Neuronal stem cell (in vitro differentiated cells): ENCODE data around the gene ATG16L2.
A peak's percentile ranks its signal among the peaks of the same experiment; 100 is the strongest.

Source experiments
- DNase-seq: peaks from one replicate; pipeline ENCODE4 v3.0.0-alpha.2; 2013; ENCODE audit warnings: low spot score
- H2AFZ ChIP-seq: one replicate; pipeline ENCODE4 v1.6.1; 2013; ENCODE audit warnings: mild to moderate bottlenecking, low read length, inconsistent platforms
- H2AK5ac ChIP-seq: 2 replicates; pipeline ENCODE4 v1.6.1; 2013; ENCODE audit warnings: low read depth, mild to moderate bottlenecking, inconsistent platforms, low read length, moderate library complexity, mixed read lengths
- H2BK120ac ChIP-seq: 2 replicates; pipeline ENCODE4 v1.6.1; 2013; ENCODE audit warnings: low read depth, mild to moderate bottlenecking, inconsistent platforms, low read length, moderate library complexity, mixed read lengths
- H2BK12ac ChIP-seq: one replicate; pipeline ENCODE4 v1.6.1; 2013; ENCODE audit warnings: low read length, inconsistent platforms
- H2BK15ac ChIP-seq: 2 replicates; pipeline ENCODE4 v1.6.1; 2013; ENCODE audit warnings: mild to moderate bottlenecking, low read length, inconsistent platforms, mixed read lengths
- H2BK5ac ChIP-seq: one replicate; pipeline ENCODE4 v1.6.1; 2013; ENCODE audit warnings: inconsistent platforms, mild to moderate bottlenecking, low read length, moderate library complexity
- H3K14ac ChIP-seq: one replicate; pipeline ENCODE4 v1.6.1; 2013; ENCODE audit warnings: low read length, inconsistent platforms
- H3K18ac ChIP-seq: 2 replicates; pipeline ENCODE4 v1.6.1; 2013; ENCODE audit warnings: low read length, inconsistent platforms
- H3K23ac ChIP-seq: 2 replicates; pipeline ENCODE4 v1.6.1; 2013; ENCODE audit warnings: low read depth, mild to moderate bottlenecking, mixed read lengths, low read length, inconsistent platforms; ENCODE audit not compliant: poor library complexity
- H3K27ac ChIP-seq: replicated peaks from 3 replicates; pipeline ENCODE4 v1.5.1; 2013; ENCODE audit warnings: low read length, inconsistent platforms
- H3K27me3 ChIP-seq, 3 experiments: 2 replicates each; pipeline ENCODE4 v1.6.1; 2013; ENCODE audit warnings: low read length in 3 of 3, mild to moderate bottlenecking in 2 of 3, inconsistent platforms in 1 of 3, low read depth in 1 of 3, mixed read lengths in 1 of 3, moderate library complexity in 1 of 3; ENCODE audit not compliant: control insufficient read depth in 3 of 3, insufficient read depth in 3 of 3
- H3K36me3 ChIP-seq, 2 donors: replicated peaks in 1 of 2; 2 replicates each; pipeline ENCODE4 v1.6.1; 2013; ENCODE audit warnings: low read length in 2 of 2; ENCODE audit not compliant: control insufficient read depth in 2 of 2, insufficient read depth in 2 of 2
- H3K4ac ChIP-seq: 2 replicates; pipeline ENCODE4 v1.6.1; 2013; ENCODE audit warnings: inconsistent platforms, mild to moderate bottlenecking, low read length, moderate library complexity
- H3K4me1 ChIP-seq, 2 donors: 1 replicate in 1 of 2; 2 replicates in 1 of 2; pipeline ENCODE4 v1.6.1; 2013; ENCODE audit warnings: low read length in 2 of 2, low read depth in 1 of 2; ENCODE audit not compliant: control insufficient read depth in 2 of 2, insufficient read depth in 1 of 2
- H3K4me2 ChIP-seq: one replicate; pipeline ENCODE4 v1.6.1; 2013; ENCODE audit warnings: mild to moderate bottlenecking, low read length, inconsistent platforms; ENCODE audit not compliant: insufficient read depth, poor library complexity, severe bottlenecking
- H3K4me3 ChIP-seq, 2 donors: 2 replicates each; pipeline ENCODE4 v1.5.1; 2013; ENCODE audit warnings: low read length in 2 of 2, mild to moderate bottlenecking in 2 of 2, inconsistent platforms in 1 of 2, moderate library complexity in 1 of 2
- H3K79me1 ChIP-seq: one replicate; pipeline ENCODE4 v1.6.1; 2013; ENCODE audit warnings: low read depth, mild to moderate bottlenecking, inconsistent platforms, low read length, moderate library complexity
- H3K9ac ChIP-seq: one replicate; pipeline ENCODE4 v1.6.1; 2013; ENCODE audit warnings: mild to moderate bottlenecking, low read depth, low read length, inconsistent platforms; ENCODE audit not compliant: poor library complexity
- H3K9me3 ChIP-seq, 2 donors: replicated peaks in 1 of 2; 2 replicates each; pipeline versions ENCODE3 to v1.6.1; 2013; ENCODE audit warnings: low read length in 2 of 2, mild to moderate bottlenecking in 2 of 2, inconsistent platforms in 1 of 2, low read depth in 1 of 2, mixed read lengths in 1 of 2, moderate library complexity in 1 of 2; ENCODE audit not compliant: control insufficient read depth in 2 of 2, insufficient read depth in 1 of 2
- H4K8ac ChIP-seq: one replicate; pipeline ENCODE4 v1.6.1; 2013; ENCODE audit warnings: low read depth, mild to moderate bottlenecking, inconsistent platforms, low read length, moderate library complexity
- H4K91ac ChIP-seq: one replicate; pipeline ENCODE4 v1.6.1; 2013; ENCODE audit warnings: low read length, low read depth, mild to moderate bottlenecking, inconsistent platforms; ENCODE audit not compliant: poor library complexity
- WGBS, 2 donors: extraction: QIAGEN DNeasy Blood & Tissue Kit; methylation state at CpG; one replicate each; pipeline ENCODE4 v1.1.7; 2013; ENCODE audit warnings: missing lambda C conversion rate in 2 of 2, mixed read lengths in 1 of 2; ENCODE audit not compliant: insufficient read length in 2 of 2, insufficient replicate concordance in 1 of 2; ENCODE audit errors: extremely low coverage in 2 of 2; 5-methylcytosine and 5-hydroxymethylcytosine counted together

Gene ATG16L2

DNA sequence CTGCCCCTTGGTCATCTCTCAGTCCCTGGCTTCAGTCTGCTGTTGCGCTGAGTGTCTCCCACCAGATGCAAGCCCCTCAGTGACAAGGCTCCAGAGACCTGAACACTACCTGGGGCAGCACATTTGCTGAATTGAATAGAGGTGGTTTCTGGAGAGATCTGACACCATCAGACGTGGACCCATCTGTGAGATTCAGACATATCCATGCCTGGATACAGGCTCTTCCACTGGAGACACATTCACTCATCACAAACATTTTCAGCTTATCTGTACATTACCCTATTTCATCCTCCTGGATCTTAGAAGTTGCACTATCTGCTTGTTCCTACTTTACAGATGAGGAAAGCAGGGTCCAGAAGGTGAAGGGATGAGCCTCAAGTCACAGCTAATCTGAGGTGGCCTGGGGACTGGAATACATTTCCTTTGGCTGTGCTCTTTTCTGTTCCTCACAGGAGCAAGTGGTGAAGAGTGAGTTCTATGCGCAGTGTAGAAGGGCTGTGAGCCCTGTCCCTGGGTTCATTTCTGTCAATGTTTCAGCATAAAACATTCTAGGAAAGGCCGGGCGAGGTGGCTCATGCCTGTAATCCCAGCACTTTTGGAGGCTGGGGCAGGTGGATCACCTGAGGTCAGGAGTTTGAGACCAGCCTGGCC is 19.0 kb downstream of the ATG16L2 start:
- H3K27ac ChIP-seq: no peak overlapping the region
- no peak overlapping the region for H3K4me2 ChIP-seq
- H3K14ac ChIP-seq: no peak overlapping the region
- no peak overlapping the region for H3K4me3 ChIP-seq
- no peak overlapping the region for H3K4ac ChIP-seq
- no peak overlapping the region for H4K91ac ChIP-seq
- H2BK5ac ChIP-seq: no peak overlapping the region
- peaks cover 5 to 6% of the 10 kb centered on the region in 2 donors for H3K4me1 ChIP-seq
- H3K9me3 ChIP-seq: no peaks in the 10 kb centered on the region
- no peak overlapping the region for H3K23ac ChIP-seq
- H2AK5ac ChIP-seq: no peak overlapping the region
- no peaks in the 10 kb centered on the region for H3K79me1 ChIP-seq
- H4K8ac ChIP-seq: no peak overlapping the region
- H2BK120ac ChIP-seq: no peak overlapping the region
- peaks cover 5 to 31% of the 10 kb centered on the region in 2 donors for H3K36me3 ChIP-seq
- no peak overlapping the region for H2BK12ac ChIP-seq
- H3K18ac ChIP-seq: no peak overlapping the region
- H2BK15ac ChIP-seq: no peak overlapping the region
- no peaks in the 10 kb centered on the region for H3K27me3 ChIP-seq
- no peak overlapping the region for H2AFZ ChIP-seq
- no peak overlapping the region for H3K9ac ChIP-seq
- no peak for DNase-seq
- no CpG with 5 or more reads among the region's 5 CpGs for WGBS, 2 donors

- no CpG with 5 or more reads among the region's 8 CpGs for WGBS, 2 donors
- no peak overlapping the region for H3K9ac ChIP-seq
- no peak overlapping the region for H3K27ac ChIP-seq
- no peak overlapping the region for H2BK5ac ChIP-seq
- no peaks in the 10 kb centered on the region for H3K9me3 ChIP-seq
- H4K8ac ChIP-seq: no peak overlapping the region
- no peaks in the 10 kb centered on the region for H3K79me1 ChIP-seq
- no peak overlapping the region for H2AK5ac ChIP-seq
- H3K4ac ChIP-seq: no peak overlapping the region
- H3K36me3 ChIP-seq: peaks cover 5 to 39% of the 10 kb centered on the region in 2 donors
- no peak overlapping the region for H3K14ac ChIP-seq
- H4K91ac ChIP-seq: no peak overlapping the region
- H3K23ac ChIP-seq: no peak overlapping the region
- H3K4me1 ChIP-seq: peaks cover 5 to 6% of the 10 kb centered on the region in 2 donors
- no peak overlapping the region for H3K18ac ChIP-seq
- no peak overlapping the region for H2BK12ac ChIP-seq
- no peak overlapping the region for H2AFZ ChIP-seq
- H3K4me3 ChIP-seq: no peak overlapping the region
- H2BK120ac ChIP-seq: no peak overlapping the region
- no peak overlapping the region for H2BK15ac ChIP-seq
- H3K4me2 ChIP-seq: no peak overlapping the region
- H3K27me3 ChIP-seq: no peaks in the 10 kb centered on the region
- DNase-seq: no peak
Observed at GRCh38 chr11:72833811-72834493, 19.7 kb downstream of the ATG16L2 start.

GRCh38 chr11:72834905-72835304 is 20.7 kb downstream of the ATG16L2 start:
- Histone ChIP-seq H2BK15ac (no peak overlapping the region), H4K91ac (no peak overlapping the region), H3K14ac (no peak overlapping the region), H3K18ac (no peak overlapping the region), H3K79me1 (no peaks in the 10 kb centered on the region), H3K27ac (no peak overlapping the region), H3K9me3 (no peaks in the 10 kb centered on the region), H2AFZ (no peak overlapping the region), H2BK12ac (no peak overlapping the region), H3K4me2 (no peak overlapping the region), H3K4me3 (no peak overlapping the region), H4K8ac (no peak overlapping the region), H2BK120ac (no peak overlapping the region), H2AK5ac (no peak overlapping the region), H3K36me3 (peaks cover 5 to 46% of the 10 kb centered on the region in 2 donors), H3K9ac (no peak overlapping the region), H3K4me1 (peaks cover 5 to 6% of the 10 kb centered on the region in 2 donors), H2BK5ac (no peak overlapping the region), H3K27me3 (no peaks in the 10 kb centered on the region), H3K4ac (no peak overlapping the region), H3K23ac (peak overlapping the region; percentile 45)
- WGBS, 2 donors: no CpG with 5 or more reads among the region's 5 CpGs
- DNase-seq: no peak

GRCh38 chr11:72836111-72836510 is 21.9 kb downstream of the ATG16L2 start:
- no peak overlapping the region for H3K14ac ChIP-seq
- no peak overlapping the region for H2BK5ac ChIP-seq
- H4K8ac ChIP-seq: no peak overlapping the region
- H2BK12ac ChIP-seq: no peak overlapping the region
- no peak overlapping the region for H3K27ac ChIP-seq
- no peak overlapping the region for H3K4ac ChIP-seq
- no peak overlapping the region for H3K9ac ChIP-seq
- no peak overlapping the region for H2BK120ac ChIP-seq
- no peak overlapping the region for H2AFZ ChIP-seq
- no peak overlapping the region for H3K18ac ChIP-seq
- no peak for DNase-seq
- H3K23ac ChIP-seq: no peak overlapping the region
- H3K27me3 ChIP-seq: no peaks in the 10 kb centered on the region
- no peaks in the 10 kb centered on the region for H3K9me3 ChIP-seq
- peaks cover 8 to 56% of the 10 kb centered on the region in 2 donors for H3K36me3 ChIP-seq
- H3K4me3 ChIP-seq: no peak overlapping the region
- no peak overlapping the region for H2BK15ac ChIP-seq
- no peak overlapping the region for H2AK5ac ChIP-seq
- no peaks in the 10 kb centered on the region for H3K79me1 ChIP-seq
- peaks cover 5 to 6% of the 10 kb centered on the region in 2 donors for H3K4me1 ChIP-seq
- no CpG with 5 or more reads among the region's 4 CpGs for WGBS, 2 donors
- no peak overlapping the region for H3K4me2 ChIP-seq
- H4K91ac ChIP-seq: no peak overlapping the region
